RKO (cell line): ENCODE data around the gene METAP1D.
"Not testable (repeated sequence)": the region's sequence is repeated elsewhere in the genome, so short reads cannot be mapped to it uniquely, and the experiment has no call there.

ENCODE experiments used
- DNase-seq: peaks from one replicate; pipeline ENCODE4 v3.0.0-alpha.2; 2016; ENCODE audit warnings: low spot score

Gene METAP1D

DNA sequence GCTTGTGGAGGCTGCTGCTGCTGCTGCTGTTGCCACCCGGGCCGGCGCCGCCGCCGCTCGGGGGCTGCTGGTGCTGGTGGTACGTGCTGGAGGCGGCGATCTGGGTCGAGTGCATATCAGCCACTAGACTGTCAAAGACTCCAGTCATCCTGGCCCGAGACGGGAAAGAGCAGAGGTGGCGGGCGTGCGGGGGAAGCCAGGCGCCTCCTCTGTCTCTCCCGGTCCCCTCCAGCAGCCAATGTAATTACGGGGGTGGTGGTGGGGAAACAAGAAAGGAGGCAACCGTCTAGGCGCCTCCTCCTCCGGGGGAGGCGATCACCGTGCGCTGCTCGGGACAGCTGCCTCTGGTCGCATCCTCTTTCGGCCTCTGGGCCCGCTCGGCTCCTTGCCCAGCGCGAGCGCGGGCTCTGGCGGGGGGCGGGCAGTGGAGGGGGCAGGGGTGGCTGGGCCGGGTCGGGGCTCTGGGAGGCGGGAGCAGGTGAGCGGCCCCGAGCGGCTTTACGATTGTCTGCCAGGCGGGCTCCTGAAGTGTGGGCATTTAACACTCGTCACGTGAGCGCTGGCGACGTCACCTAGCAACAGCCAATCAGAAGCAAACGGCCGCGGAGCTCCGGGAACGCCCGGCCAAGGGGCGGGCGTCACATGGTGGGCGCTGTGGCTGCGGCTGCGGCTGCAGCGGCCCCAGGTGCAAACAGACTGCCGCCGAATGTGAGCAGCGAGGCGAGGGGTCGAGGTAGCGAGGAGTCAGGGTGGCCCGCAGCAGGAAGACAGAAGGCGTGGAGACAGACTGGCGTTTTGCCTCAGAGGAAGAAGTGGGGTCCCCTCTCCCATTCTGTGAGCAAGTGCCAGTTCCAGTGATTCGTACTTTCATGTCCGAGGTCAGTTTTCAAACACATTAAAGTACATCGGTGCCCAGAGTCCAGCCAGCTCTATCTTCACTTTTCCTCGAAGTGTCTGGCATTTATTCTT lies 102.9 kb downstream of the METAP1D start, which contains the start of gene DLX2:
TSS of gene DLX2 (minus strand) at position 510 of the 969 bp plus-strand sequence. CDS start at position 148, 362 bp downstream.
- peak; percentile 93 for DNase-seq

DNA sequence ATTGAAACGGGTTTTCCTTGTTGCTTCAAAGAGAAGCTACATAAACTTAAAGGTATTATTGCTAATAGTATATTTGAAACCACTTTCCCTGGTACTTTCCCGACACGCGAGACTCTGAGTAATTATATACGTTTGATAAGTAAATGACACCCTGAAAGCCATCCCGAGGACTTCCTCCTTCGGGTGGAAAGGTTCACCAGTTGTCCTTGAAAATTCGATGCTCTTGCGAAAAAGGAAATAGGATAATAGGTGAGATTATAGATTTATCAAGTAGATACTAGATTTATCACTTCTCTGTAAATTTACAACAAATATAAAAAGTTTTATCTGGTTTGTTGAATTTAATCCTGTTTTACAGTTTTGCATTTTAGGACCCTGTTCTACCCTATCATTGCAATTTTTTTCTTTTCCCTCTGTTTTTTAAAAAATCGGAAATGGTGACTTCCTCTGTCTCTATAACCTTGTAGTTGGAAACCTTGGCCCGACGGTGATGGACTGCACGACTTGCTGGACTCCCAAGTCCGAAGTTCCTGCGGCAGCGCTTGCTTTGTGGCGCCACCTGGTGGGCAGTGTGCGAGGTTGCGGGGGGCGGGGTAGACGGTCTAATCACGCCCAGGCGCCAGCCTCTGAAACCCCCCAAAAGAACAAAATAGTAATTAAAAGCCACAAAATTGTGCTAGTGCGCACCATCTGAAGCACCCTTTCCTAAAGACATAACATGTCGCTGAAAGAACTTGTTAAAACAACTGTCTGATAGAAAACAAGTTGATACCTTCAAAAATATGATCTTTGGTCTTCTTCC lies 103.9 kb downstream of the METAP1D start:
- DNase-seq, result peak; percentile 91

DNA sequence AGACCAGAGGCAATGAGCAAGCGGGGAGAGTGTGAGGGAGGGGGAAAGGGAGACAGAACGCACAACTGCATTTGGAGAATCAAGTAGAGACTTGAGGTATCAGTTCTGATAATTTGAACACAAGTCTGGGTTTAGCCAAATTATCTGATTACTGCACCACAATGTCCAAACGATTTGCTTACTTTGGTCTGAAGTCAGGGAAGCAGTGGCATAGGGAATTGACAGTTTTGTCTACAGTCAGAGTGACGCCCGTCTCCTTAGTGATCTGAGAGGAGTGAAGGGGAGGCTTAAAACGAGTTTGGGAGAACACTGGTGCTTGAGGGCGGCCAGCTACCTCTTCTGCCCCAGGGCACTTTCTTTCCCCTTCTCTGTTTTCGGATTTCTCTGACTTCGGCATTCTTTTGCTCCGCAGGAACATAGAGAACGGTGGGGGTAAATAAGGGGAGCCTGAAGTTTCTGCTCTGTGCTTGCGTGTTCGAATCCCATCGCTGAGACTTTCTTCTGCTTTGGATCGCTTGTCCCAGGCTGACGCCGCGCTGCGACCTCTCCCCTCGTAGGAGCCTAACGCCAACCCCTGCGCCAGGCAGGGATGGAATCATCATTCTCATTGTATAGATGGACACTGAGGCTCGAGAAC lies 105.8 kb downstream of the METAP1D start:
- no peak for DNase-seq

DNA sequence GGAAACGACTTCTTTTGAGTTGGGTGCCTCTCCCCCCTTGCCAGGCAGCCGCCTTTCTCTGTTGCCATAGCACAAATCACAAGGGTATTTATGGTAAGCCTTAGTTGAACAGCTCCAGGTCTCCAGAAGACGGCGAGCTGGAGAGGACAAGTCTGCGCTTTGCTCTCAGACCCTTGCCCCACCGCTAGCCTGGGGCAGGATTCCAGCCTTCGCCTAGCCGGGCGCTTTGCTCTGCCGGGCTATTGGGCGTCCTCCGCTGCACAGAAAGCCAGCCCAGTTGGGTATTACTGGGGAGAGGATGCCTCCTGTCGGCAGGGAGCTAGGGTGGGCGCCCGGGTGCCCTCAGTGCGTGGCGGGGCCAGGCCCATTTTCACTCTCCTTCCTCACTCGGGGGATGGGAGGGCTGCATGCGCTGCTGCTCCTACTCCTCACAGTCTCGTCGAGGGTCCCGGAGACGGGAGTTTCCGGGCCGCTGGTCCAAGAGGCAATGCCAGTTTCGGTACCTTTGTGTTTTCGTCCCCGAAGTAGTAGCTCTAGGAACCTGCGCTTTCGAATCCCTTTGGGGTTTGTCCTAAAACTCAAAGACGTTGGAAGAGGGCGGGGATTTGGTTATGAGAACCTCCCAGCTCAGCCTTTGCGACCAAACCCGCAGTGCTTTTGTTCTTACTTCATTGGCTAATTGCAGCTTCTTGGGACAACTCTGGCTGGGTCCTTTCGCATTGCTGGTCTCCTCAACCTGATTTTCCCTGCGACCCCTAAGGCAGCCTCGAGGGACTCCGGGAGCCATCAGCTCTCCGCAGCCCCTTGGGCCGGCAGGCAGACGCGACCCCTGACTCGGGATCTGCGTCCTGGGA lies 106.6 kb downstream of the METAP1D start:
- no peak for DNase-seq

DNA sequence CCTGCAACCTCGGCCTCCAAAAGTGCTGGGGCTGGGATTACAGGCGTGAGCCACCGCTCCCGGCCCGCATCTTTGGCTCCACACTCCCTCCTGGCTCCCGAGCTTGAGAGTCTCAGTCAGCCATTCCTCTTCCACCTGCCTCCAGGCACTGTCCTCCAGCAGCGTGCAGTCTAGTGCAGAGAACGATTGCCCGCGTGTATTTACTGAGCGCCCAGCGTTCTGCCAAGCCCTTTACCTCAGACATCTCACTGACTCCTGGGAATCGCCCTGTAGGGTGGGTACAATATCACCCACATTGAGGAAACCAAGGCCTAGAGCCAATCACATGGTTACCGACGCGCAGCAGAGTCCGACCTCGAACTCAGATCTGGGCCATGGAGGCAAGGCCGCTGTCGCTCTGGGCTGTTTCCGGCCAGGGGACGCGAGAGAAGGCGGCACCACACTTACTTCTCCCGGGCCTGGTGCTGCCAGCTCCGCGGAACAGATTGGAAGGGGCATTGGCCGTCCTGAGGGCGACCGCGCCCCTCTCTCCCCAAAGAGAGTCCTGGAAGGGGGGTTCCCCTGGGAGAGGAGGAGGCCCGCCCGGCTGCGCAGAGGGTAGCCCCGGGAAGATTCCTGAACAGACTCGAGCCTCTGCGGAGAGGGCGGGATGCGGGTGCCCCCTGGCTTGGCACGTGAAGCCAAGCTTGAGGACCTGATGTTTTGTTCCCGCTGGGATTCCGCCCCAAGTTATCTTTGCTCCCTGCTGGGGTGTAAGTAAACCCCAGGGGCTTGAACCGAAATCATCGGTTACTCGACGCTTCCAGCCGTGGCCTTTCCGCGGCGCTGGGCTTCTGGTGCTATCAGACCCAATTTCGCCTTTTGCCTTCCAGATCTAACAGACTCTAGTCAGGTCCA lies 108.2 kb downstream of the METAP1D start:
- no peak for DNase-seq

DNA sequence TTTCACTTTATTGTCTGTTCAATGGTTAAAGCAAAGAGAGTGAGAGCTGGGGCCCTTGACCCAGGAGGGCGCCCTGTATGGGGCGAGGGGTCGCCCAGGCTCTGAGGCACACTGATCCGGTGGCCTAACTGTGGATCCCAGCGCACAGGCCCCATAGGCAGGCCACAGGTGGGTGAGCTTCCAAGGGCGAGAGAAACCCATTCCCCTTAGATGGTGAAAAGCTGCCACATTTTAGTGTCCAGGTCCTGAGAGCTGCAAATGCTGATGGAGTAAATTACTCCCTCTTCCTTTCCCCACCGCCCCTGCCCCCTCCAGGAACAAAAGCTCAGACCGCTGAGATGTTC lies 108.8 kb downstream of the METAP1D start:
- DNase-seq, result no peak

DNA sequence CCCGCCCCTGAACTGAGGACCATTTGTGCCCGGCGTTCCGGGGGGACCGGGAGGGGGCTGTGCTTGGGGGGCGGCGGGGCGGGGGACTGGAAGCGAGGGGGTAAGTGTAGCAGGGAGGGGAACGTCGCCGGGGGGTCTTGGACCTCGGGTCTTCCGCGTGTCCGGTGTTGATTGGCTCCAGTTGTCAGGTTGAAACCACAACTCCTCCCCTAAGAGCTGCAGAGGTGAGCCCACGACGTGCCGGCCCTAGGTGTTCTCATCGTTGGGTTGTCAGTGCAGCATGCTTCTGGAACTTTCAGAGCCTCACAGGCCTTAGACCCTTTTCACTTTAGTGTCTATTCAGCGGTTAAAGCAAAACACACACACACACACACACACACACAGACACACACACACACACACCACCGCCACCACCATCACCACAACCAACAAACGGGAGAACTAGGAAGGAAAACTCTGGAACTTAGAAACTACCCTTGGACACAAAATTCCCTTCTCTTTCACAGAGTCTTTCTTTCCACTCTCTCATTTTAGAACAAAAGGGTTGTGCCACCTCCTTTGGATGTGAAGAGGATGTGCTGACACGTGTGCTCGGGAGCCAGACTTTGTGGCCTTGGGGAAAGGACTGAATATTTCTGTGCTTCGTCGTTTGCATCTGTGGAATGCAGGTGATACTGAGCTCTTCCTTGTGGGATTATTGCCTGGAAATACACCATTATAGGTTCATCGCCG lies 109.7 kb downstream of the METAP1D start:
- no peak for DNase-seq

DNA sequence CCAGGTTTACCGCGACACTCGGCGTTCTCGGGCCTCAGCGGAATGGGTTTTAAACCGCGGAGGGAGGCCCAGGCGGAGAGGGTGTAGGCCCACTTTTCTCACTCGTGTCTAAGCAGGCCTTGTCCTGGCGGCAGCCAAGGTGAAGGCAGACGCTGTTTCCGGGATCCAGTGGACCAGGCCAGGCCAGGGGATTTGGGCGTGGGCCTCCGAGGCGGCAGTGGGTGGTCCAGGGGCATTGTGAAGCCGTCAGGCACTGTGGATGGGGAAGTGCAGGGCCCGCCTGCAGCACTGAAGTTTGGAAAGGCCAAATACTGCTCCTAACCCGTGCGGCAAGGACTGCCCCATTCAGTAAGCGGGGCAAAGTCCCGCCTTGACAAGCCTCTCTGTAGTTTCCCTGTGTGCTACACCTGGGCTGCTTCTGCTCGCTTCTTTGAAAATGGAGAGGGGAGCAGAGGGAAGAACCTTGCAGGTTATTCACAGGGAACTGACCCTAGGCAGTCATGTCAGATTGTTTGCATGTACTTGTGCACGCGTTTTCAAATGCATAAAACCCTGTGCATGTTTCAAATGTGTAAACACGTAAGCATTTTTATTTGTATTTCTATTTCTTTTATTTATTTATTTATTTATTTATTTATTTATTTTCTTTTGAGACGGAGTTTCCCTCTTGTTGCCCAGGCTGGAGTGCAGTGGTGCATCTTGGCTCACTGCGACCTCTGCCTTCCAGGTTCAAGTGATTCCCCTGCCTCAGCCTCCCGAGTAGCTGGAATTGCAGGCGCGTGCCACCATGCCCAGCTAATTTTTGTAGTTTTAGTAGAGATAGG lies 110.4 kb downstream of the METAP1D start:
- DNase-seq, result no peak

DNA sequence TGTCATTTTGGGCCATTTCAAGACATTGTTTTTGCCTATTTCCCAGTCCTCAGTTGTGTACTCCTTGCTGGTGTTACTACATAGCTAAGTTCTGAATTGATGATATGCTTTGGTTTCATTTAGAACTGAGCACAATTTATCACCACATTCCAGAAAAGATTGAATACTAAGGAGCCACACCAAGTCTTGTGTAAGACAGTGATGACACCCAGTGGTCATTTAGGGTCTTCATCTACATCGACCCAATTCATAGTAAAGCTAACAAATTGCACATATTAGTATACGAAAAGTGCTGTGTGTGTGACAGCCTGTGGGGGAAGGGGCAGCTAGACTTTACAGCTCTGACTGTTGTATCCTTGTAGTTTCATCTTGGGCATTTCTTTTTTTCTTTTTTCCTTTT lies 113.9 kb downstream of the METAP1D start:
- DNase-seq, result peak; percentile 72

DNA sequence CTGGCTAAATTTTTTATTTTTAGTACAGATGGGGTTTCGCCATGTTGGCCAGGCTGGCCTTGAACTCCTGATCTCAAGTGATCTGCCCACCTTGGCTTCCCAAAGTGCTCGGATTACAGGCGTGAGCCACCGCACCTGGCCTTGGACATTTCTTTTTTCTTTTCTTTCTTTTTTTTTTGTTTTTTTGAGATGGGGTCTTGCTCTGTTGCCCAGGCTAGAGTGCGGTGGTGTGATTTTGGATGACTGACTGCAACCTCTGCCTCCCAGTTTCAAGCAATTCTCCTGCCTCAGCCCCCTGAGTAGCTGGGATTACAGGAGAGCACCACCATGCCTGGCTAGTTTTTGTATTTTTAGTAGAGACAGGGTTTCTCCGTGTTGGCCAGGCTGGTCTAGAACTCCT lies 114.4 kb downstream of the METAP1D start:
- DNase-seq, result not testable (repeated sequence)

DNA sequence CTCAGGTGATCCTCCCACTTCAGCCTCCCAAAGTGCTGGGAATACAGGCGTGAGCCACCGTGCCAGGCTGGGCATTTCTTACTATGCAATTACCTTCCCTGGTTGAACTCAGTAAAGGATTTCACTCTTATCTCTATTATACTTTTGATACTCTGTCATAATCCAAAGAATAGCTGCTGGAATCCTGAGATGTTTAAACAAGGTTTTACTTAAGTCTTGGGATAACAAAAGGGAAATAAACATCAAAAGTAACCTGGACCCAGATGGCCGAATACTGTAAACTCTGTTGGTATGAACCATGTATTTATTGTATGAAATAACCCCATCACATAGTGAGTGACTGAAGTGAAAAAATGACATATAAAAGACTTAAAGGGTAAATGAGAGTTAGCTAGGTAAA lies 114.8 kb downstream of the METAP1D start:
- no peak for DNase-seq

DNA sequence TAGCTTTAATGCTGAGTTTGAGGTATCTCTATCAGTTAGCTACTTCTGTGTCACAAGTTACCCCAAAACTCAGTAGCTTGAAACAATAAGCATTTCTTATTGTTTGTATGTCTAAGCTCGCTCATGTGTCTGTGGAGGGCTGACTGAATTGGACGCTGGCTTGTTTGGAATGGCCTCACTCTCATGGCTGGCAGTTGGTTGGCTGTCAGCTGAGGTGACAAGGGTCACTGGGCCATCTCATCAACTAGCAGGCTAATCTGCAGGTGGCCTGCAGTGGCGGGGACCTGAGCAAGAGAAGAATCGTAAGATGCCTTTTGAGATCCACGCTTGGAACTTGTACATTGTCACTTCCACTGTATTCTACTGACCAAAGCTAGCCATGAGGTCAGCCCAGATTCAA lies 116.4 kb downstream of the METAP1D start:
- no peak for DNase-seq

DNA sequence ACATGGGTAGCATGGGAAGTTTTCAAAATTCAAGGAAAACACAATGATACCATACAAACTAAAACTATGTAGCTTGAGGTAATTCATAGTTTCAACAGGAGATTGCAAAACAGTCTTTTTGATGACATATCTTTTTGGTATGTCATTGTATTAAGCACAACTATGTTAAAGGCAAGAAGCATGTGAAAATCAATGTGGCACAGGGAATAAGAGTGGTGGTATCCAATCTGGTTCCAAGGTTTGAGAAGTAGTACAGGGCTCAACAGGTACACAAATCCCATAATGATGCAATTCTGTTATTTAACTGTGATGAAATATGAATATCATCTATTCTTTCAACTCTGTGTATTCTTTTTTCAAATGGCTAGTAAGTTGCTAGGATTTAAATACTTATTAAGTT lies 119.3 kb downstream of the METAP1D start:
- peak; percentile 25 for DNase-seq

DNA sequence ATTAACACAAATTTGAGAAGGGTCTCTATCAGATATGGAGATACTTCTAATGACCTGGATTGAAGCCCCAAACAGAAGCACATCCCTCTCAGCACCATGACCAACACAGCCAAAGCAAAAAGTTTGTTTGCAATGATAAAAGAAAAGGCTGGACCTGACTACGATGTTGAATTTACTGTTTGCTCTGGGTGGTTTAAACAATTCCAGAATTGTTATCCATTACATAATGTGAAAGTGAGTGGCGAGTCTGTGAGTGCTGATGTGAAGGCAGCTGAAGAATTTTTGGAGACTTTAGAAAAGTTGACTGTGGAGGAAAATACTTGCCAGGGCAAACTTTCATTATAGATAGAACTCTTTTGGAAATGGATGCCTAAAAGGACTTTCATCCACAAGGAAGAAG lies 120.4 kb downstream of the METAP1D start:
- DNase-seq, result no peak

DNA sequence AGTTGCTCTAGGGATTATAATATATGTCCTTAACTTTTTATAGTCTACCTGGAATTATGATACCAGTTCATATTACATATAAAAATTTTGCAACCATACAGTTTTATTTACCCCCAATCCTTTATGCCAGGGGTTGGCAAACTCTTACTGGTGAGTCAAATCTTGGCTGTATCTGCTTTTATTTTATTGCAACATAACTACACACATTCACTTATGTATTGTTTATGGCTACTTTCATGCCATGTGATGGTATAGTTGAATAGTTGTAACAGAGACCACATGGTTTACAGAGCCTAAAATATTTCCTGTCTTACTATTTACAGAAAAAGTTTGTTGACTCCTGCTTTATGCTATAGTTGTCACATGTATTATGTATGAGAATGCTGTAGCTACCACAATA lies 128.7 kb downstream of the METAP1D start:
- DNase-seq, result no peak

DNA sequence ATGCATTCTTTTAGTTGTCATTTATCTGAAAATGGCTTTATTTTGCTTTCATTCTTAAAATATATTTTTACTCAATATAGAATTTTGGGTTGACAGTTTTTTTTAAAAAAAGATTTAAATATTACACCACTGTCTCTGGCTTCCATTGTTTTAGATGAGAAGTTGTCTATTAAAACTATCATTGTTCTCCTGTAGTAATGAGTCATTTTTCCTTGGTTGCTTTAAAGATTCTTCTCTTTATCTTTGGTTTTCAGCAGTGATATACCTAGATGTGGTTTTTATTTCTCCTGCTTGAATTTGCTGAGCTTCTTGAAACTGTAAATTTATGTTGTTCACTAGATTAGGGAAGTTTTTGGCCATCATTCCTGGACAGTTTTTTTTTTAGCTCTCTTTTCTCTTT lies 129.7 kb downstream of the METAP1D start:
- DNase-seq, result no peak
